ENCODE measurements around the gene AIFM3. TPM values are rescaled to one million over a fixed set of nuclear protein-coding genes. Genes with fewer than 3 reads are reported as not detected.

The AIFM3 gene
- total and polyA plus RNA-seq, 12 donors = 0.24 to 1.5 (median 0.50) TPM; not detected in 1

- H3K36me3 ChIP-seq = no peaks in the 10 kb centered on the region
- no peaks in the 10 kb centered on the region for H3K27me3 ChIP-seq
- no peak overlapping the region for H3K27ac ChIP-seq
- DNase-seq (no peak), ATAC-seq (no peak)
- intact Hi-C loops (cut with DNase I) = loop anchor here in 1 of 10 donors (10.0 kb wide), 1 partner anchor 78 kb away; no protein-coding TSS in a partner anchor
- no peaks in the 10 kb centered on the region for H3K9me3 ChIP-seq
- no peak overlapping the region for H3K4me3 ChIP-seq
- H3K4me1 ChIP-seq = peaks cover 0 to 4% (median 0%) of the 10 kb centered on the region in 9 donors
- TF ChIP-seq CTCF (IDR thresholded peaks at IDR 0.05) = no peak
- 76% methylated on average over 10 of the region's 10 CpGs for WGBS, 2 donors
Measured at GRCh38 chr22:21022507-21022906, 55.5 kb downstream of the AIFM3 start.

GRCh38 chr22:21022955-21023614, 56.0 kb downstream of the AIFM3 start:
- ATAC-seq (no peak), DNase-seq (no peak)
- Histone ChIP-seq H3K9me3 (no peaks in the 10 kb centered on the region), H3K27ac (no peak overlapping the region), H3K4me1 (peaks cover 0 to 8% (median 0%) of the 10 kb centered on the region in 9 donors), H3K36me3 (no peaks in the 10 kb centered on the region), H3K27me3 (no peaks in the 10 kb centered on the region), H3K4me3 (no peak overlapping the region)
- 88% methylated on average over 12 to 13 of the region's 13 CpGs for WGBS, 2 donors
- no peak for TF ChIP-seq CTCF (IDR thresholded peaks at IDR 0.05)
- intact Hi-C loops (cut with DNase I) = loop anchor here in 1 of 10 donors (10.0 kb wide), 1 partner anchor 78 kb away; no protein-coding TSS in a partner anchor

- Histone ChIP-seq H3K36me3 (no peaks in the 10 kb centered on the region), H3K27me3 (peaks cover 0 to 14% (median 3%) of the 10 kb centered on the region in 7 donors), H3K4me1 (peaks cover 0 to 8% (median 0%) of the 10 kb centered on the region in 9 donors), H3K4me3 (no peak overlapping the region), H3K27ac (no peak overlapping the region), H3K9me3 (no peaks in the 10 kb centered on the region)
- intact Hi-C loops (cut with DNase I) = loop anchor here in 1 of 10 donors (10.0 kb wide), 1 partner anchor 80 kb away; no protein-coding TSS in a partner anchor
- 72 to 79% methylated on average over 8 of the region's 8 CpGs for WGBS, 2 donors
- TF ChIP-seq CTCF (IDR thresholded peaks at IDR 0.05) = no peak
- no peak for ATAC-seq
- DNase-seq = no peak
Measured at GRCh38 chr22:21025266-21025665, 58.2 kb downstream of the AIFM3 start.

GRCh38 chr22:21025763-21026755, 59.0 kb downstream of the AIFM3 start:
- intact Hi-C loops (cut with DNase I) = loop anchor here in 1 of 10 donors (10.0 kb wide), 1 partner anchor 81 kb away; no protein-coding TSS in a partner anchor
- Histone ChIP-seq H3K4me1 (peaks cover 0 to 8% (median 0%) of the 10 kb centered on the region in 9 donors), H3K9me3 (no peaks in the 10 kb centered on the region), H3K27me3 (peaks cover 0 to 22% (median 11%) of the 10 kb centered on the region in 7 donors), H3K36me3 (no peaks in the 10 kb centered on the region), H3K27ac (no peak overlapping the region), H3K4me3 (no peak overlapping the region)
- DNase-seq (no peak), ATAC-seq (no peak)
- WGBS, 2 donors = 91 to 92% methylated on average over 27 of the region's 27 CpGs
- TF ChIP-seq CTCF (IDR thresholded peaks at IDR 0.05) = no peak

Measured in heart right ventricle (tissue), 16 donors.